Skeletal muscle satellite cell (primary cell): ENCODE data around the gene AP2B1. TPM values are rescaled to one million over a fixed set of nuclear protein-coding genes. Genes with fewer than 3 reads are reported as not detected.

Source experiments
- H3K27me3 ChIP-seq: 2 replicates; pipeline ENCODE4 v1.7.0; 2013; ENCODE audit warnings: low read length; ENCODE audit not compliant: control insufficient read depth, insufficient read depth
- H3K36me3 ChIP-seq: 2 replicates; pipeline ENCODE4 v1.7.0; 2013; ENCODE audit warnings: mild to moderate bottlenecking, control low read depth, low read length; ENCODE audit not compliant: insufficient read depth
- H3K4me1 ChIP-seq: 2 replicates; pipeline ENCODE4 v1.7.0; 2013; ENCODE audit warnings: low read length; ENCODE audit not compliant: control insufficient read depth, insufficient read depth
- H3K4me2 ChIP-seq: 2 replicates; pipeline ENCODE4 v1.7.0; 2013; ENCODE audit warnings: mild to moderate bottlenecking, low read length
- H3K4me3 ChIP-seq: 2 replicates; pipeline ENCODE4 v1.7.0; 2013; ENCODE audit warnings: low read length
- H3K9ac ChIP-seq: 2 replicates; pipeline ENCODE4 v1.7.0; 2013; ENCODE audit warnings: mild to moderate bottlenecking, low read depth, low read length, moderate library complexity
- H3K9me3 ChIP-seq: replicated peaks from 2 replicates; pipeline ENCODE4 v1.7.0; 2013; ENCODE audit warnings: mild to moderate bottlenecking, control low read depth, low read length
- total RNA-seq: library from RNA; depleted of rRNA; stranded (reverse); fragments of >200 nt; gene quantifications from 2 replicates; pipeline ENCODE4 v1.2.3, GENCODE V29; 2012; rRNA removed

AP2B1 gene
- 74.5 and 75.4 TPM in 2 replicates for total RNA-seq

GRCh38 chr17:35587074-35587961 is at the start of gene AP2B1:
Gene AP2B1, plus strand, starts transcription at chr17:35587322. Its CDS starts 6,709 bp downstream, at chr17:35594031.
- H3K4me2 ChIP-seq, result peak within 1 kb of the TSS; percentile 84
- peaks cover 19% of the 10 kb centered on the region for H3K4me1 ChIP-seq
- H3K9me3 ChIP-seq, result no peaks in the 10 kb centered on the region
- H3K9ac ChIP-seq, result peak within 1 kb of the TSS; percentile 97
- H3K27me3 ChIP-seq, result no peaks in the 10 kb centered on the region
- peak within 1 kb of the TSS; percentile 99 for H3K4me3 ChIP-seq
- no peaks in the 10 kb centered on the region for H3K36me3 ChIP-seq

- no peak within 1 kb of the TSS for H3K4me2 ChIP-seq
- no peaks in the 10 kb centered on the region for H3K4me1 ChIP-seq
- H3K9me3 ChIP-seq, result no peaks in the 10 kb centered on the region
- H3K27me3 ChIP-seq, result peaks cover 12% of the 10 kb centered on the region
- no peak within 1 kb of the TSS for H3K4me3 ChIP-seq
- no peak within 1 kb of the TSS for H3K9ac ChIP-seq
- H3K36me3 ChIP-seq, result no peaks in the 10 kb centered on the region
Measured at GRCh38 chr17:35537601-35538141, 49.5 kb upstream of the AP2B1 start, which contains the start of gene SLFN12L. Gene SLFN12L, minus strand, starts transcription at chr17:35537678. Its CDS starts 15,314 bp downstream, at chr17:35522364.

DNA sequence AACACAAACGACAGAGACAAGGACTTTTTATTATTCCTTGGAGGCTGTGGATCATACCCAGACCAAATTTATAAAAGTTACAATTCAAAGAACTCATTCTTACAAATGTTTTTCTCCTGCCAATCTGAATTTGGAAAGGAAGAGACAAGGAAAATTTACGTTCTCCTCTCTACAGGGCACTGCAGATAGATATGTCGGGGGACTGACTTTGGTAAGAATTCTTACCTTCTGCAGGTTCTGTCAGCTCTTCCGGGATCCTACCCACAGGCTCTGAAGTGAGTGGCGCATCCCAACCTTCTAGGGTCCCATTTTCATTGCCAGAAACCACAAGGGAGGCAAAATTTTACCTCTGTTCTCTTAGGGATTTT is 47.5 kb upstream of the AP2B1 start:
- Histone ChIP-seq H3K27me3 (peaks cover 13% of the 10 kb centered on the region), H3K4me1 (no peaks in the 10 kb centered on the region), H3K9ac (no peak overlapping the region)

DNA sequence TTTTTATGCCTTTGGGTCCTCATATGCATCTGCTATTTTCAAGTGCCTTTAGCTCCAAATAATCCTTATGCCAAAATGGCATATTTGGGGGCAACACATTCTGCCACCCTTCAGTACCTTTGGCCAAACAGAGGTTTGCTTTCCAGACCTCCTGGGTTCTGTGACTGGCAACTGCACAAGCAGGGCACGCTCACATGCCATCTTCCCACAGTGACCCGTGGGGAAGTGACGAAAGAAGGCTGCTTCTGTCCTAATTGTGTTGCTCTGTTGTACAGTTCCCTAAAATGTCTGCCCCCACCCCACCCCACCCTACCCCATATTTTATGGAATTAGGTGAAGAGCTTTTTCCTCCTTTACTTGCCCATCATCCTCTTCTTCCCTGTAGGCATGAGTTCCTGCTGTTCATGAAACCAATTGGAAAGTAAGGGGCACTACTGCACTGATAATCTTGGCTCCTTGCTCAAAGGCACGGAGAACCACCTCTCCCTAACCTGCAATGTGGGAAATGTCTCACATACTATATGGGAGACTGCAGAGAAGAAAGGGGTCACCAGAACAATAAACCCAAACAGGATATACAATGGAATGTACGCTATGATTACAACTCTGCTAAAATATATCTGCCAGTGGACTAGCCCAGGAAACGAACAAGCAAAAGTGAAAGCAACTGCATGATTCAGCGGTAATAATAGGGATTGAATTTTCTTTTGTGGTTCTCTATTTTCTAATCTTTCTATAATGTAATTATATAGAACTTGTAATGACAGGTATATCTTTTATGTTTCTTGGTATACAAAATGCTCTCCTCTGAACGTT is 46.3 kb upstream of the AP2B1 start:
- peak overlapping the region; percentile 79 for H3K4me2 ChIP-seq
- peak overlapping the region; percentile 60 for H3K4me3 ChIP-seq
- no peak overlapping the region for H3K9ac ChIP-seq
- peaks cover 18% of the 10 kb centered on the region for H3K27me3 ChIP-seq
- no peaks in the 10 kb centered on the region for H3K9me3 ChIP-seq
- H3K4me1 ChIP-seq, result no peaks in the 10 kb centered on the region
- H3K36me3 ChIP-seq, result no peaks in the 10 kb centered on the region

More for the DNA sequence above, 47.5 kb upstream of the AP2B1 start:
- H3K9me3 ChIP-seq, result no peaks in the 10 kb centered on the region
- no peaks in the 10 kb centered on the region for H3K36me3 ChIP-seq
- peak overlapping the region; percentile 24 for H3K4me2 ChIP-seq
- no peak overlapping the region for H3K4me3 ChIP-seq

GRCh38 chr17:35541434-35541833 is 45.7 kb upstream of the AP2B1 start:
- peak overlapping the region; percentile 79 for H3K4me2 ChIP-seq
- peaks cover 23% of the 10 kb centered on the region for H3K27me3 ChIP-seq
- no peaks in the 10 kb centered on the region for H3K36me3 ChIP-seq
- no peak overlapping the region for H3K4me3 ChIP-seq
- no peaks in the 10 kb centered on the region for H3K4me1 ChIP-seq
- H3K9me3 ChIP-seq, result no peaks in the 10 kb centered on the region
- H3K9ac ChIP-seq, result no peak overlapping the region

GRCh38 chr17:35542990-35543389 is 44.1 kb upstream of the AP2B1 start:
- peaks cover 30% of the 10 kb centered on the region for H3K27me3 ChIP-seq
- no peaks in the 10 kb centered on the region for H3K36me3 ChIP-seq
- no peak overlapping the region for H3K9ac ChIP-seq
- H3K4me2 ChIP-seq, result no peak overlapping the region
- H3K4me1 ChIP-seq, result no peaks in the 10 kb centered on the region
- H3K9me3 ChIP-seq, result no peaks in the 10 kb centered on the region
- H3K4me3 ChIP-seq, result no peak overlapping the region

DNA sequence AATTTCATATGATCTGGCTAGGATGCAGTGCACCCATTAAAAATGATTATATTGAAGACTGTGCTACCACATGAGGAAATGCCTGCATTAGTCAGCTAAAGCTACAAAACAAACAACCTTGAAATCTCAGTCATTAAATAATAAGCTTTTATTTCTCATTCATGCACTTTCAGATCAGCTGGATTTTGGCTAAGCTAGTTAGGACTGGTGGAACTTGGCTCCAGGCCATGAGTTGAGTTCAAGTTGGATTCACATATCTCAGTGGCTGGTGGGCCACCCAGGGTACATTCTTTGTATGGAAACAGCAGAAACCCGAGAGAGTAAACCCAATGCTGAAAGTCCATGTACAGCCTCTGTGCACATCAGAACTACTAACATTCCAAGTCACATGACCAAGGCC is 43.3 kb upstream of the AP2B1 start:
- Histone ChIP-seq H3K9ac (no peak overlapping the region), H3K4me2 (no peak overlapping the region), H3K4me1 (no peaks in the 10 kb centered on the region), H3K4me3 (no peak overlapping the region), H3K36me3 (no peaks in the 10 kb centered on the region), H3K9me3 (no peaks in the 10 kb centered on the region), H3K27me3 (peaks cover 39% of the 10 kb centered on the region)

GRCh38 chr17:35545150-35545549 is 42.0 kb upstream of the AP2B1 start:
- Histone ChIP-seq H3K4me3 (no peak overlapping the region), H3K4me2 (no peak overlapping the region), H3K9me3 (no peaks in the 10 kb centered on the region), H3K36me3 (no peaks in the 10 kb centered on the region), H3K9ac (no peak overlapping the region), H3K4me1 (no peaks in the 10 kb centered on the region), H3K27me3 (peaks cover 49% of the 10 kb centered on the region)

- Histone ChIP-seq H3K27me3 (peaks cover 49% of the 10 kb centered on the region), H3K4me3 (no peak overlapping the region), H3K36me3 (no peaks in the 10 kb centered on the region), H3K4me1 (no peaks in the 10 kb centered on the region), H3K4me2 (no peak overlapping the region), H3K9ac (no peak overlapping the region), H3K9me3 (no peaks in the 10 kb centered on the region)
Measured at GRCh38 chr17:35546487-35546886, 40.6 kb upstream of the AP2B1 start.

DNA sequence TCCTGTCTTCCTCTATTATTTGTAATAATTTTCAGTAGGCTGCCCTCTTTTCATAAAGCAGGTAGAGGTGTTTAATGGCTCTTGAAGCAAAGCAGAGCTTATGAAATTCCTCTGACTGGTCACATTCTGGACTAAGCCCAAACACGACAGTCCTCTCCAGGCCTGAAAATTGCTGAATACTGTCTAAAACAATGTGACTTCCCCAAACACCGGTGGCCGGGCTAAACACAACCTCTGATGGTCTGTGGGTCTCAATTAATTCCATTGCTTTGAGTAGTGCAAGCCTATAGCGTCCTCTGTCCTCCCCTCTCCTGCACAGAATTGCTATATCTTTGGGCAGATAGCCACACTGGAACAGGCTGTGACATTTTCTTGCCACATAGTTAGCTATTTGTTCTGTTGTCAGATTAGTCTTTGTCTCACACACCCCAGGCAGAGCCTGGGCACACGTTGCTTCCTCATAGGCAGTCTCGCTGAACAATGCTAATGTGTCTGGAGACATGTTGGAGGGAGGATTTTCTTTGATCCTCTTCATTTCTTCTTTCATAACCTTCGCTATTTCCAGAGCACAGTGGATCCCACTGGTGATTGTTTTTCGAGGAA is 38.8 kb upstream of the AP2B1 start:
- Histone ChIP-seq H3K27me3 (peaks cover 53% of the 10 kb centered on the region), H3K4me3 (no peak overlapping the region), H3K36me3 (no peaks in the 10 kb centered on the region), H3K4me2 (no peak overlapping the region), H3K4me1 (no peaks in the 10 kb centered on the region), H3K9me3 (no peaks in the 10 kb centered on the region), H3K9ac (no peak overlapping the region)

DNA sequence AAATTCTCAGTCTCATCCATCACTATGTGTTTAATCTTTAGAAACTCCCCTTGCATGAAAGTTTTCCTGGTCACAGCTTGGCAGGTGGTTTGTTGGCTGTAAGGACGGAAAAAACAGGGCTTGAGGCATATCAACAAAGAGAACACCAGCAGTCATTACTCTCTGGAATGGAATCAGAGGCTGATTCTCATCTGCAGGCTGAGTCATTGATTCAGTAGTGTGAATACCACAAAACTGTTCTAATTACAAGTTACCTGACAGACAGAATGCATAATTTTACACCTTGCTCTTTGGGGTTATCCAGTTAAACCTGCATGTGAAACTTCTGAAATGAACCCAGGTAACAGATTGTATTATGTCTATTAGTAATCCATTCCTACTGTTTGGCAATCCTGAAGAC is 38.1 kb upstream of the AP2B1 start:
- Histone ChIP-seq H3K9ac (no peak overlapping the region), H3K9me3 (no peaks in the 10 kb centered on the region), H3K4me2 (no peak overlapping the region), H3K27me3 (peaks cover 54% of the 10 kb centered on the region), H3K4me1 (no peaks in the 10 kb centered on the region), H3K4me3 (no peak overlapping the region), H3K36me3 (no peaks in the 10 kb centered on the region)
